IPS DF 6.9 (cell line): ENCODE measurements around the gene CCDC149.

Experiments used
- DNase-seq: peaks from one replicate; pipeline ENCODE4 v3.0.0-alpha.2; 2013; ENCODE audit warnings: low read depth, low spot score
- H3K27ac ChIP-seq: one replicate; pipeline ENCODE4 v1.5.1; 2013; ENCODE audit warnings: low read length, control low read depth
- H3K27me3 ChIP-seq: 2 replicates; pipeline ENCODE4 v1.6.1; 2013; ENCODE audit warnings: mild to moderate bottlenecking, low read length; ENCODE audit not compliant: control insufficient read depth, insufficient read depth
- H3K36me3 ChIP-seq: 2 replicates; pipeline ENCODE4 v1.6.1; 2013; ENCODE audit warnings: low read length; ENCODE audit not compliant: control insufficient read depth, insufficient read depth
- H3K4me1 ChIP-seq: 2 replicates; pipeline ENCODE4 v1.6.1; 2013; ENCODE audit warnings: low read length; ENCODE audit not compliant: control insufficient read depth, insufficient read depth
- H3K4me3 ChIP-seq: 2 replicates; pipeline ENCODE4 v1.5.1; 2013; ENCODE audit warnings: mild to moderate bottlenecking, low read length
- H3K9me3 ChIP-seq: 2 replicates; pipeline ENCODE4 v1.6.1; 2013; ENCODE audit warnings: low read length, inconsistent platforms; ENCODE audit not compliant: control insufficient read depth, insufficient read depth
- WGBS: extraction: QIAGEN DNeasy Blood & Tissue Kit; methylation state at CpG from one replicate; pipeline ENCODE4 v1.1.7; 2013; ENCODE audit warnings: mixed read lengths, missing lambda C conversion rate; ENCODE audit not compliant: insufficient read length, insufficient coverage; 5-methylcytosine and 5-hydroxymethylcytosine counted together

CCDC149 gene

DNA sequence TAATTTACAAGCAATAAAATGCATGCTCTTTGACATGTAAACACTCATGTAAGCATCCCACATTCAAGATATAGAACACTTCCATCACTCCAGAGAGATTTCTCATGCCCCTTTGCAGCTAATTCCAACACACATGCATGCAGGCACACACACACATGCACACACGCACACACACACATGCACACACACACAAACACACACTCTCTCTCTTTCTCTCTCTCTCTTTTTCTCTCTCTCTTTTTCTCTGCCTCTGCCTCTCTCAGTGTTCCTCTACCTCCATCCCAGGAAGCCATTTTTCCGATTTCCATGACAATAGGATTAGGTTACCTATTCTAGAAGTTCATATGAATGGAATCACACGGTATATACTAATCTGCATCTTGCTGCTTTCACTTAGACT is 129.3 kb downstream of the CCDC149 start:
- WGBS = no CpG with 5 or more reads among the region's 3 CpGs
- no peak for DNase-seq
- Histone ChIP-seq H3K4me1 (peaks cover 1% of the 10 kb centered on the region; the same call in 1 of the 2 replicates), H3K9me3 (no peaks in the 10 kb centered on the region), H3K27ac (no peak overlapping the region), H3K4me3 (no peak overlapping the region), H3K36me3 (no peaks in the 10 kb centered on the region), H3K27me3 (no peaks in the 10 kb centered on the region; the same call in 1 of the 2 replicates)

DNA sequence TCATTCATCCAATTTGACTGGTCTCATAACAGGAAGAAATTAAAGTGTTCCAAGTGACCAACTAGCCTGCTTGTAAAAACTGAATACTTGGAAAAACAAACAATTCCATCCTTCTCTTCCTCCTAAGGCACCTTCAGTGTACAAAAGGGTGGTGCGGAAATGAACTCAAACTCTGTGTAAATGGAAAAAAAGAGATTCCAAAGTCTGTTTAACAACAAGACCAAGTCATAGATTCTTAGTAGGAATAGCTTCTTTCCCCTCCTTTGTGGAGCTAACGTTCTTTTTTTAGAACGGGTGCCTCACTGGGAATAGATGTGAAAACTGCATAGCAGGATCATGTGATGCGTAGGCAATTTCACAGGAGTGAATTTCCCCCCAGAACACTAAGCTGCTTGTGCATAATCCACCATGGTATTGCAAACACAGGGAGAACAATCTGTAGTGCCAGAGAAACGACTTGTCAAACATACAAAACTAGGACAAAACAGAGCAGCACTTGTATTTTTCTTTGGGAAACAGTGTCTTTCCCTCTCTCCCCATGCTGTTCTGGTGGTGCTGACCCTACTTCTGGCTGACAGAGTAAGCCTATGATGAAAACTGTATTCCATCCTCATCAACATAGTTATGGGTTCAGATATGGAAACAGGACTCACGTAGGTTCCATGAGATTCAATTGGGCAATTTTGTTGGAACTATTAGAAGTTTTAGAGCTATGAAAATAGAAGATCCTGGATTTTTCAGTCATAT is 130.7 kb downstream of the CCDC149 start:
- no peaks in the 10 kb centered on the region; the same call in 1 of the 2 replicates for H3K27me3 ChIP-seq
- no peak for DNase-seq
- H3K36me3 ChIP-seq = no peaks in the 10 kb centered on the region
- H3K4me1 ChIP-seq = peaks cover 1% of the 10 kb centered on the region; the same call in 1 of the 2 replicates
- no peak overlapping the region for H3K4me3 ChIP-seq
- no peak overlapping the region for H3K27ac ChIP-seq
- H3K9me3 ChIP-seq = no peaks in the 10 kb centered on the region
- no CpG with 5 or more reads among the region's 6 CpGs for WGBS

DNA sequence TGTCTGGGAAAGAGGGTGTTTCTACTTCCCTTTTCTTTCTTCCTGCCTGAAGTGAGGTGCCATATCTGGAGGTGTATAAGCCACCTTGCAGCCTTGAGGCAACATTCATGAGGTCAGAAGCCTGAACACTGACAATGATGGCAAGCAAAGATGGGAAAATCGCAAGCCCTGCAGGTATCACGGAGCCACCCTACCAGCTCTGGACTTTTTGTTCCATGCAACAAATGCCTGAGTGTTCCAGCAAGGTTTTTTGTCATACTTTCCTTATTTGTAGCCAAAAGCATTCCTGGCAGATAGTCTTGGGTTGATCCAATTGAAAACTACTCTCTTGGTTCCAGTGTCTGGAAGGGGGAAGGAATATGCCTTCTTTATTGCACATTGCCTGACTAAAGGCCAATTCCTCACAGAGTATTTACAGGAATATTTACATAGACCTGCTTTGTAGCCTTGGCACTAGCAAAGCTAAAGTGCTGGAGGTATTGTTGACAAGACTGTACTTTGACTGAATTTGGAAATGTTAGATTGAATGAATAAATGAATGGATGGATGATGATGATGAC is 131.8 kb downstream of the CCDC149 start:
- no CpG with 5 or more reads among the region's 2 CpGs for WGBS
- Histone ChIP-seq H3K9me3 (no peaks in the 10 kb centered on the region), H3K4me1 (peaks cover 1% of the 10 kb centered on the region; the same call in 1 of the 2 replicates), H3K27ac (no peak overlapping the region), H3K27me3 (no peaks in the 10 kb centered on the region; the same call in 1 of the 2 replicates), H3K36me3 (no peaks in the 10 kb centered on the region), H3K4me3 (no peak overlapping the region)
- DNase-seq = no peak

GRCh38 chr4:24778464-24779225 is 134.2 kb downstream of the CCDC149 start:
- Histone ChIP-seq H3K4me3 (no peak overlapping the region), H3K27me3 (no peaks in the 10 kb centered on the region; the same call in 1 of the 2 replicates), H3K27ac (no peak overlapping the region), H3K36me3 (no peaks in the 10 kb centered on the region), H3K9me3 (no peaks in the 10 kb centered on the region), H3K4me1 (peaks cover 1% of the 10 kb centered on the region; the same call in 1 of the 2 replicates)
- DNase-seq = no peak
- no CpG with 5 or more reads among the region's 3 CpGs for WGBS

GRCh38 chr4:24777536-24778463 is 135.0 kb downstream of the CCDC149 start:
- no peaks in the 10 kb centered on the region; the same call in 1 of the 2 replicates for H3K27me3 ChIP-seq
- H3K9me3 ChIP-seq = no peaks in the 10 kb centered on the region
- H3K4me3 ChIP-seq = no peak overlapping the region
- DNase-seq = no peak
- no peak overlapping the region for H3K27ac ChIP-seq
- no peaks in the 10 kb centered on the region for H3K36me3 ChIP-seq
- no peaks in the 10 kb centered on the region for H3K4me1 ChIP-seq
- WGBS = no CpG with 5 or more reads among the region's 11 CpGs

DNA sequence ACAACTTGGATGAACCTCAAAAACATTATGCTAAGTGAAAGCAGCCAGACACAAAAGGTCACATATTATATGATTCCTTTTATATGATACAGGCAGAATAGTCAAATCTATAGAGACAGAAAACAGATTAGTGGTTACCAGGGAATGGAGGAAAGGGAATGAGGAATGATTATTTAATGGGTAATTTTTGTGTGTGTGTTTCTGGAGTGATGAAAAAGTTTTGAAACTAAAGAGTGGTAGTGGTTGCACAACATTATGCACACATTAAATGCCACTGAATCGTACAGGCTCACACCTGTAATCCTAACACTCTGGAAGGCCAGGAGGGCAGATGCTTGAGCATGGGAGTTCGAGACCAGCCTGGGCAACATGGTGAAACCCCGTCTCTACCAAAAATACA is 137.1 kb downstream of the CCDC149 start:
- Histone ChIP-seq H3K4me1 (no peaks in the 10 kb centered on the region), H3K9me3 (no peaks in the 10 kb centered on the region; the same call in 1 of the 2 replicates), H3K27ac (no peak overlapping the region), H3K36me3 (no peaks in the 10 kb centered on the region), H3K27me3 (no peaks in the 10 kb centered on the region; the same call in 1 of the 2 replicates), H3K4me3 (no peak overlapping the region)
- DNase-seq = no peak
- no CpG with 5 or more reads among the region's 3 CpGs for WGBS

DNA sequence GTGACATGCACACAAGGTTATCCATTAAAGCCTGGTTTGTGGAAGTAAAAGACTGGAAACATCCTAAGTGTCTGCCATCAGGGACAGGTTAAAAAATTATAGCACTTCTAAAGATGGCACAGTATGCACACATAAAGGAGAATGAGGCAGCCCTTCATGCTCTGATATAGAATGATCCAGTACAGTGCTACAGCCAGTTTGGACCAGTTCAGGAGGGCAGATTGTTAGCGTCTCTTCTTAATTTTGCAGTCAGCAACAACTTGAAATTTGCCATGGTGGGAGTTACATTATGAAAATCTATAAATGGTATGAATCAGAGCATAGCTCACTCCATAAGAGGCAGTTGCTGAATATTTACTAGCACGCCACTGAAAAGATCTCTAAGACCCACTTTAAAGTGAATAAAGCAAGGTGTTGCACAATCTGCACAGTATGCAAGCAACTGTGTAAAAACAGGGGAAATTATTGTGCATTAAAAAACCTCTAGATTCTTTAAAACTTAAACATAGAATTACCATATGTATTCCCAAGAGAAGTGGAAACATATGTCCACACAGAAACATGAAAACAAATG is 137.7 kb downstream of the CCDC149 start:
- Histone ChIP-seq H3K9me3 (no peaks in the 10 kb centered on the region; the same call in 1 of the 2 replicates), H3K27me3 (no peaks in the 10 kb centered on the region; the same call in 1 of the 2 replicates), H3K27ac (no peak overlapping the region), H3K4me1 (no peaks in the 10 kb centered on the region), H3K36me3 (no peaks in the 10 kb centered on the region), H3K4me3 (no peak overlapping the region)
- no CpG with 5 or more reads among the region's 2 CpGs for WGBS
- no peak for DNase-seq

- Histone ChIP-seq H3K36me3 (no peaks in the 10 kb centered on the region), H3K4me3 (no peak overlapping the region), H3K27ac (no peak overlapping the region), H3K4me1 (no peaks in the 10 kb centered on the region), H3K27me3 (no peaks in the 10 kb centered on the region; the same call in 1 of the 2 replicates), H3K9me3 (no peaks in the 10 kb centered on the region; the same call in 1 of the 2 replicates)
- no CpG with 5 or more reads among the region's 2 CpGs for WGBS
- no peak for DNase-seq
Observed at GRCh38 chr4:24774452-24774851, 138.4 kb downstream of the CCDC149 start.

DNA sequence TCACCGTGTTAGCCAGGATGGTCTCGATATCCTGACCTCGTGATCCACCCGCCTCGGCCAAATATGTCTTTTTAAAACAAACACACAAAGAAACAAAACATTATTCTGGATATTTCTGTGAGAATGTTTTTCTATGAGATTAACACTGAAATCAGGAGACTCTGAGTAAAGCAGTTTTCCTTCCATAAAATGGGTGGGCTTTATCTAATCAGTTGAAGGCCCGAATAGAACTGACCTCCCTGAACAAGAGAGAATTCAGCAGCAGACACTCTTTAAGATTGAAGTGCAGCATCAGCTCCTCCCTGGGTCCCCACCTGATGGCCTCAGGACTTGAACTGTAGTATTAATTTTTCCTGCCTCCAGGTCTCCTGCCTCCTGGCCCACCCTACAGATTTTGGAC is 139.9 kb downstream of the CCDC149 start:
- no CpG with 5 or more reads among the region's 6 CpGs for WGBS
- no peaks in the 10 kb centered on the region for H3K36me3 ChIP-seq
- no peak overlapping the region for H3K4me3 ChIP-seq
- H3K4me1 ChIP-seq = no peaks in the 10 kb centered on the region
- no peaks in the 10 kb centered on the region; the same call in 1 of the 2 replicates for H3K9me3 ChIP-seq
- DNase-seq = no peak
- no peaks in the 10 kb centered on the region for H3K27me3 ChIP-seq
- no peak overlapping the region for H3K27ac ChIP-seq
